Measurements from ENCODE around the gene C2orf72. TPM values are rescaled to one million over a fixed set of nuclear protein-coding genes. Genes with fewer than 3 reads are reported as not detected.
A peak's percentile ranks its signal among the peaks of the same experiment; 100 is the strongest.

C2orf72 gene
- total RNA-seq, 1 donor from 2014 or later = not detected

DNA sequence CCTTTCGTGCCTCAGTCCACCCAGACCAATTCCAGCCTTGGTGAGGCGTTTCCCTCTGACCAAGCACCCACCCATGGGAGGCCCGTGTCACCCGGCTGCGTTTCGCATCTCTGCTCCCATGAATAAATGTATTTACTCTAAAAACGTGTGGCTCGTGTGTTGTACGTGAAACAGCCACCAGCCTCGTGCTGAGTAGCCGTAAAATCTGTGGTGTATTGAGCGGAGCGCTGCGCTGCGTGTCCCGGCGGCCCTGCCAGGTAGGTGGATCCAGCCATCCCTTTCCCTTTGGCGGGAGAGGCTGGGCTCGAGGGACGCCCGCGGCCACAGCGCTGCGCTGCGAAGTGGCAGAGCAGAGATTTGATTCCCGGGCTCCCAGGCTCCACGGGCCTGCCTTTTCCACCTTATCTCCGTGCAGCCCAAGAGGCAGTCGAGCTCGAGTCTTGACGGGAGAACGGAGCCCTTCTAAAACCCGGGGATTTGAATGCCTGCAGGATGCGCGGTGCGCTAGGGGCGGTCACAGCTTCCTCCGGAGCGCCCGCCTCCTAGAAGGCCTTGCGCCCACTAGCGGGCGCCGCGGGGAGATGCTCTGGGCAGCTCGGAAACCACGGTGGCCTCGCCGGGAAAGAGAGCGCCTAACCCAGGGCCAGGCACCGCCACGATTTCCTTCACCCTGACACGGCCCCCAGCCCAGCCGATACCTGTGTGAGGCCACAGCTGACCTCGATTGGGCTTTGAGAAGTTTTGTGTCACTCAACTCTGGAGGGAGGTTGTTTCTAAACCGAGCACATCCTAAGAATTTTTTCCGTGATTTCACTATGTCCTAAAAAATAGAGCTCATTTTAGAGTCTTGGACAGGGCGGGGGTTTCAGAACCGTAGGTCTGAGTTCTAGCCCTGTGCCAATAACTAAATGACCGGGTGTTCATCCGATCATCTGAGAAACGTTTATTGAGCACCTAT is 15.4 kb downstream of the C2orf72 start:
- DNase-seq (peak; percentile 77), ATAC-seq (ENCODE audit: low read depth) (peak; percentile 69)
- peak overlapping the region; percentile 20 for H3K27ac Mint-ChIP-seq
- H3K4me1 Mint-ChIP-seq = peaks cover 17% of the 10 kb centered on the region
- peak; percentile 96 for TF ChIP-seq CTCF (IDR thresholded peaks at IDR 0.05)
- H3K9me3 Mint-ChIP-seq = no peaks in the 10 kb centered on the region
- intact Hi-C loops (cut with micrococcal nuclease) = loop anchor here (1.0 to 10.0 kb wide), 3 partner anchors 66 to 732 kb away; partner anchors contain the start of genes COPS7B and PDE6D
- H3K36me3 Mint-ChIP-seq (ENCODE audit: low read depth) = peaks cover 6% of the 10 kb centered on the region
- H3K4me3 Mint-ChIP-seq = peak overlapping the region; percentile 90
- POLR2A ChIA-PET = interaction anchor here (0.5 to 1.0 kb wide), 4 partner anchors 13 to 1131 kb away, joined by 4 to 6 read pairs (median 5); partner anchors contain the start of gene NCL
- H3K27me3 Mint-ChIP-seq = peaks cover 8% of the 10 kb centered on the region
- CTCF ChIA-PET = interaction anchor here (0.7 to 2.7 kb wide), 11 partner anchors 9 to 412 kb away, joined by 3 to 26 read pairs (median 3); partner anchors contain the start of gene NCL

DNA sequence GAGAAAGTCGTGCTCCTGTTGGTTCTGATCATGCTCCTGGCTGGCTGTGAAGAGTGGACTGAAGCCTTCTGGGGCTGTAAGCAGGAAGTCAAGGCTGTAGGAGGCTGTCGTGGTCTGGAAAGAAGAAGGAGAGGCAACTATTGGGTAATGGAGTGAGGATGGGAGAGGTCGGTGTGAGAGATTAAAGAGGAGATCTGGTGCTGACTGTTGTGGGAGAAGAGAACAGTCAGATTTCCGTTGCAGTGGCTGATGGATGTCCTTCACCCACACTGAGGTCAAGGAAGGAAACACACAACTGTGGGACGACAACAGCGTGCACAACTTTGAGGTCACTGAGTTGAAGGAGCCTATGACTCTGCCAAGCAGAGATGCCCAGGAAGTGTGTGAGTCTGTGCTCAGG is 16.5 kb downstream of the C2orf72 start:
- H3K4me1 Mint-ChIP-seq = peaks cover 27% of the 10 kb centered on the region
- peaks cover 6% of the 10 kb centered on the region for H3K36me3 Mint-ChIP-seq (ENCODE audit: low read depth)
- no peaks in the 10 kb centered on the region for H3K9me3 Mint-ChIP-seq
- no peak overlapping the region for H3K27ac Mint-ChIP-seq
- intact Hi-C loops (cut with micrococcal nuclease) = loop anchor here (1.0 to 10.0 kb wide), 3 partner anchors 67 to 731 kb away; partner anchors contain the start of genes COPS7B and PDE6D
- peaks cover 8% of the 10 kb centered on the region for H3K27me3 Mint-ChIP-seq
- CTCF ChIA-PET = interaction anchor here (1.8 kb wide), 1 partner anchor 229 kb away, joined by 26 read pairs; no protein-coding TSS in a partner anchor
- POLR2A ChIA-PET = interaction anchor here (0.6 kb wide), 1 partner anchor 397 kb away, joined by 4 read pairs; no protein-coding TSS in a partner anchor
- H3K4me3 Mint-ChIP-seq = no peak overlapping the region
- TF ChIP-seq CTCF (IDR thresholded peaks at IDR 0.05) = no peak
- DNase-seq = no peak
- ATAC-seq (ENCODE audit: low read depth) = no peak

GRCh38 chr2:231056453-231057416 is 19.4 kb downstream of the C2orf72 start, which contains the start of gene PSMD1:
TSS of gene PSMD1 (plus strand) at chr2:231056867. CDS start at chr2:231057026, 159 bp downstream.
- CTCF ChIA-PET = interaction anchor here (1.5 kb wide), 1 partner anchor 232 kb away, joined by 8 read pairs; no protein-coding TSS in a partner anchor
- intact Hi-C loops (cut with micrococcal nuclease) = loop anchor here (2.0 to 10.0 kb wide), 5 partner anchors 154 to 728 kb away; partner anchors contain the start of genes CAB39, COPS7B, NCL and PDE6D
- Mint-ChIP-seq H3K27me3 (peaks cover 3% of the 10 kb centered on the region), H3K9me3 (no peaks in the 10 kb centered on the region), H3K36me3 (ENCODE audit: low read depth) (peaks cover 11% of the 10 kb centered on the region), H3K4me3 (peak within 1 kb of the TSS; percentile 98), H3K27ac (peak within 1 kb of the TSS; percentile 100), H3K4me1 (peaks cover 43% of the 10 kb centered on the region)
- POLR2A ChIA-PET = interaction anchor here (0.5 to 1.7 kb wide), 5 partner anchors 9 to 408 kb away, joined by 3 to 7 read pairs (median 4); partner anchors contain the start of gene NCL
- peak; percentile 65 for TF ChIP-seq CTCF (IDR thresholded peaks at IDR 0.05)
- DNase-seq (peak; percentile 90), ATAC-seq (ENCODE audit: low read depth) (peak; percentile 85)

DNA sequence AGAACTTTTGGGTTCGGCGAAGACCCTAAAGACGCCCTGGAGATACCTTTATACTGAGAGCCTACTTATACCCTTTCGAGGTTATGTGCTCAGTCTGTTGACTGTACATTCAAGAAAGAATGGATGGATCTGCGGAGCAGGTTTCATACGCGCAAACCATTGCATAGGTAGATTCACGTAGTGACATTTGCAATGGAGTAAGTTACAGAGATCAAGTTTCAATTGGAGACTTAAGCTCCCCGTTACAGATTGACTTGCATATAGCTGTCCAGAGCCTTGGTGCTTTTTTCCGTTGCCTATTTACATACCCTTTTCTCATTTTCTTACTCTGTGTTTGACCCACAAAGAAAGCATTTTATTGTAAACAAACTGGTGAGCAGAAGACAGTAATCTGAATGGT is 20.3 kb downstream of the C2orf72 start:
- TF ChIP-seq CTCF (IDR thresholded peaks at IDR 0.05) = no peak
- Mint-ChIP-seq H3K9me3 (no peaks in the 10 kb centered on the region), H3K4me1 (peaks cover 38% of the 10 kb centered on the region), H3K27me3 (no peaks in the 10 kb centered on the region), H3K36me3 (ENCODE audit: low read depth) (peaks cover 18% of the 10 kb centered on the region), H3K27ac (peak overlapping the region; percentile 70), H3K4me3 (peak overlapping the region; percentile 98)
- intact Hi-C loops (cut with micrococcal nuclease) = loop anchor here (2.0 to 10.0 kb wide), 5 partner anchors 155 to 727 kb away; partner anchors contain the start of genes CAB39, COPS7B, NCL and PDE6D
- DNase-seq = no peak
- ChIA-PET CTCF (interaction anchor here (1.5 kb wide), 1 partner anchor 233 kb away, joined by 8 read pairs; no protein-coding TSS in a partner anchor), POLR2A (interaction anchor here (0.8 to 1.7 kb wide), 2 partner anchors 9 to 407 kb away, joined by 4 to 7 read pairs; partner anchors contain the start of gene NCL)
- no peak for ATAC-seq (ENCODE audit: low read depth)

All from activated B cell treated with CpG ODN at 0.5 μM for 24 hours (primary cell).